ENCODE data around the gene PUS1.

GRCh38 chr12:131916306-131917138 is 12.6 kb upstream of the PUS1 start:
- TF ChIP-seq CTCF (conservative IDR thresholded peaks at IDR 0.05; ENCODE audit: low read depth, low read length) (no peak), EZH2 (IDR thresholded peaks at IDR 0.05; ENCODE audit: borderline replicate concordance, low read depth, low read length, poor library complexity, severe bottlenecking) (no peak)

Measured in A673 (cell line).